ENCODE measurements around the gene GAPT.

Gene GAPT

DNA sequence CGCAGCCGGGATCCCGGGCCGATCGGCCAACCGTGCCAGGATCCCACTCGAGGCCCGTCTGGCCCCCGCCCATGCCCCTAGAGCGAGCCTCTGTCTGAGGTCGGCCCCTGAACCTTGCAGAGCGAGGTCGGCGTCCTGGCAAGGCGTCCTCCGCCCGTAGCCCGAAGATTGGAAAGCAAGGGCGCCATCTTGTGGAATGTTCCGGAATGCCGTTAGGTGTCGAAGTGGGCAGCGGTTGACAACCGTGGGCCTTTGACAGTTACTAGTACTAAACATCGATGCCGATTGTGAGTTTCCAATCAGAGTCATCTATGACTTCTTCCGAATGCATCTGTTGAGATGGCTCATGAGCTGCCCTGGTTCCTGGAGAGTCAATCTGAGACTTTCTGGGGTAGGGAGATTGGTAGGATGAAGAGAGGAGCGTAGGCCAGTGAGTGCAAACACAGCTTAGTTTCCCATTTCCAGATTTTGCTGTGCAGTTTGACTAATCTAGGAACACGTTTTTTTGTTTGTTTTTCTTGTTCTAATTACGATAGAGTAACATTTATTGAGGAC lies 30.4 kb upstream of the GAPT start:
- no peak for TF ChIP-seq ZNF70 (CRISPR knock-in tag; IDR thresholded peaks at IDR 0.05)
- TF ChIP-seq PPARA (CRISPR knock-in tag; IDR thresholded peaks at IDR 0.05; ENCODE audit: borderline replicate concordance) = no peak
- TF ChIP-seq ZFP3 (CRISPR knock-in tag; IDR thresholded peaks at IDR 0.05) = 0 out of 2 replicates have a peak, but pooled peaks have one; percentile 25
- peak; percentile 77 for ATAC-seq

DNA sequence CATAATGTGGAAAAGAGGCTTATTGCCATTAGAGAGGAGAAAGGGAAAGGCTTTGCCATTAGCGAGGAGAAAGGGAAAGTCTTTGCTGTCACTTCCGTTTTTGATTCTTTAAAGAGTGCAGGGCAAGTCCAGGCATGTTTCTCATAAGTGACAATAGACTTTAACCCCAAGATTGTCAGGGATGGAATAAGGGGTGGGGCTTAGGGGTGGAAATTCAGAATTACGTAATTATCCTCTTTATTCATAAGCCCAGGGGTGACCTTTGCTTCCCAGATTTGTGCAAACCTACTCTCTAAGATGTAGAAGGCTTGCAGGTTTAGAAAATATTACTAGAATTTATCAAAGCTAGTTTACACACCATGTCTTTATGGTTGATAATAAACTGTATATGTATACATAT lies 29.1 kb upstream of the GAPT start:
- TF ChIP-seq ZFP30 (CRISPR knock-in tag; IDR thresholded peaks at IDR 0.05) (no peak), TOX (CRISPR knock-in tag; IDR thresholded peaks at IDR 0.05; ENCODE audit: borderline replicate concordance) (no peak), BACH2 (CRISPR knock-in tag; IDR thresholded peaks at IDR 0.05; ENCODE audit: borderline replicate concordance) (no peak), CSDC2 (CRISPR knock-in tag; IDR thresholded peaks at IDR 0.05) (0 out of 2 replicates have a peak, but pooled peaks have one; percentile 50), SNAI2 (CRISPR knock-in tag; IDR thresholded peaks at IDR 0.05) (no peak)
- TF ChIP-seq, protein P1, sequence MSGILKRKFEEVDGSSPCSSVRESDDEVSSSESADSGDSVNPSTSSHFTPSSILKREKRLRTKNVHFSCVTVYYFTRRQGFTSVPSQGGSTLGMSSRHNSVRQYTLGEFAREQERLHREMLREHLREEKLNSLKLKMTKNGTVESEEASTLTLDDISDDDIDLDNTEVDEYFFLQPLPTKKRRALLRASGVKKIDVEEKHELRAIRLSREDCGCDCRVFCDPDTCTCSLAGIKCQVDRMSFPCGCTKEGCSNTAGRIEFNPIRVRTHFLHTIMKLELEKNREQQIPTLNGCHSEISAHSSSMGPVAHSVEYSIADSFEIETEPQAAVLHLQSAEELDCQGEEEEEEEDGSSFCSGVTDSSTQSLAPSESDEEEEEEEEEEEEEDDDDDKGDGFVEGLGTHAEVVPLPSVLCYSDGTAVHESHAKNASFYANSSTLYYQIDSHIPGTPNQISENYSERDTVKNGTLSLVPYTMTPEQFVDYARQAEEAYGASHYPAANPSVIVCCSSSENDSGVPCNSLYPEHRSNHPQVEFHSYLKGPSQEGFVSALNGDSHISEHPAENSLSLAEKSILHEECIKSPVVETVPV (CRISPR knock-in tag; IDR thresholded peaks at IDR 0.05) = no peak
- ATAC-seq = no peak

DNA sequence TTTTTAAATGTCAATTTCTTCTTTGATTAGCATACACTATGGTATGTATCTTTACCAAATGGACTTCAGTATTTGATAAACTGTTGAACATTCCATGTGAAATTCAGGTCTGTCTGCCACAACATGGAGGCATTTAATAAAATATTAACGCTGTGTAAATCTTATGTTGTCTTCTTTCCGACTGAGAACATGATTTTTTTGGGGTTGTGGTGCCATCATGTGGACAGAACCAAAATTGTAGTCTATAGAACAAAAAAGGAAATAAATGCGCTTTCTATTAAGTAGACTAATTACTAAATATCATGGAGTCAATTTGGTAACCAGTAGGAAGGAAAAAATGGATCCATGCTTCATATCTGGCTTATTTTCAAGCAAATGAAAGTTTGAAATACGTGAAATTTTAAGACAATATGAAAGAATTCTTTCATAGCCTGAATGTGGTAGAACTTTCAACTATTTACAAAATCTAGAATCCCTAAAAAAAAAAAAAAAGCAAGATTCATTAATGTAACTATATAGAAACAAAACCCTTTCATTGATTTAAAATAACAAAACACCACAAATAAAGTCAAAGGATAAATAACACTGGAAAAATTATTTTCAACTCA lies 28.5 kb upstream of the GAPT start:
- TF ChIP-seq ZNF8 (CRISPR knock-in tag; IDR thresholded peaks at IDR 0.05) (no peak), OSR1 (CRISPR knock-in tag; IDR thresholded peaks at IDR 0.05) (no peak), SNAI2 (CRISPR knock-in tag; IDR thresholded peaks at IDR 0.05) (no peak), ESRRG (CRISPR knock-in tag; IDR thresholded peaks at IDR 0.05) (no peak), CSDC2 (CRISPR knock-in tag; IDR thresholded peaks at IDR 0.05) (no peak), GLIS3 (CRISPR knock-in tag; IDR thresholded peaks at IDR 0.05) (no peak), BACH2 (CRISPR knock-in tag; IDR thresholded peaks at IDR 0.05; ENCODE audit: borderline replicate concordance) (no peak), TOX (CRISPR knock-in tag; IDR thresholded peaks at IDR 0.05; ENCODE audit: borderline replicate concordance) (no peak), ZNF70 (CRISPR knock-in tag; IDR thresholded peaks at IDR 0.05) (no peak)
- TF ChIP-seq, protein P2, sequence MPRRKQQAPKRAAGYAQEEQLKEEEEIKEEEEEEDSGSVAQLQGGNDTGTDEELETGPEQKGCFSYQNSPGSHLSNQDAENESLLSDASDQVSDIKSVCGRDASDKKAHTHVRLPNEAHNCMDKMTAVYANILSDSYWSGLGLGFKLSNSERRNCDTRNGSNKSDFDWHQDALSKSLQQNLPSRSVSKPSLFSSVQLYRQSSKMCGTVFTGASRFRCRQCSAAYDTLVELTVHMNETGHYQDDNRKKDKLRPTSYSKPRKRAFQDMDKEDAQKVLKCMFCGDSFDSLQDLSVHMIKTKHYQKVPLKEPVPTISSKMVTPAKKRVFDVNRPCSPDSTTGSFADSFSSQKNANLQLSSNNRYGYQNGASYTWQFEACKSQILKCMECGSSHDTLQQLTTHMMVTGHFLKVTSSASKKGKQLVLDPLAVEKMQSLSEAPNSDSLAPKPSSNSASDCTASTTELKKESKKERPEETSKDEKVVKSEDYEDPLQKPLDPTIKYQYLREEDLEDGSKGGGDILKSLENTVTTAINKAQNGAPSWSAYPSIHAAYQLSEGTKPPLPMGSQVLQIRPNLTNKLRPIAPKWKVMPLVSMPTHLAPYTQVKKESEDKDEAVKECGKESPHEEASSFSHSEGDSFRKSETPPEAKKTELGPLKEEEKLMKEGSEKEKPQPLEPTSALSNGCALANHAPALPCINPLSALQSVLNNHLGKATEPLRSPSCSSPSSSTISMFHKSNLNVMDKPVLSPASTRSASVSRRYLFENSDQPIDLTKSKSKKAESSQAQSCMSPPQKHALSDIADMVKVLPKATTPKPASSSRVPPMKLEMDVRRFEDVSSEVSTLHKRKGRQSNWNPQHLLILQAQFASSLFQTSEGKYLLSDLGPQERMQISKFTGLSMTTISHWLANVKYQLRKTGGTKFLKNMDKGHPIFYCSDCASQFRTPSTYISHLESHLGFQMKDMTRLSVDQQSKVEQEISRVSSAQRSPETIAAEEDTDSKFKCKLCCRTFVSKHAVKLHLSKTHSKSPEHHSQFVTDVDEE (CRISPR knock-in tag; IDR thresholded peaks at IDR 0.05) = no peak
- TF ChIP-seq, protein P3, sequence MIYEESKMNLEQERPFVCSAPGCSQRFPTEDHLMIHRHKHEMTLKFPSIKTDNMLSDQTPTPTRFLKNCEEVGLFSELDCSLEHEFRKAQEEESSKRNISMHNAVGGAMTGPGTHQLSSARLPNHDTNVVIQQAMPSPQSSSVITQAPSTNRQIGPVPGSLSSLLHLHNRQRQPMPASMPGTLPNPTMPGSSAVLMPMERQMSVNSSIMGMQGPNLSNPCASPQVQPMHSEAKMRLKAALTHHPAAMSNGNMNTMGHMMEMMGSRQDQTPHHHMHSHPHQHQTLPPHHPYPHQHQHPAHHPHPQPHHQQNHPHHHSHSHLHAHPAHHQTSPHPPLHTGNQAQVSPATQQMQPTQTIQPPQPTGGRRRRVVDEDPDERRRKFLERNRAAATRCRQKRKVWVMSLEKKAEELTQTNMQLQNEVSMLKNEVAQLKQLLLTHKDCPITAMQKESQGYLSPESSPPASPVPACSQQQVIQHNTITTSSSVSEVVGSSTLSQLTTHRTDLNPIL (CRISPR knock-in tag; IDR thresholded peaks at IDR 0.05; ENCODE audit: low read depth) = no peak
- no peak for ATAC-seq

DNA sequence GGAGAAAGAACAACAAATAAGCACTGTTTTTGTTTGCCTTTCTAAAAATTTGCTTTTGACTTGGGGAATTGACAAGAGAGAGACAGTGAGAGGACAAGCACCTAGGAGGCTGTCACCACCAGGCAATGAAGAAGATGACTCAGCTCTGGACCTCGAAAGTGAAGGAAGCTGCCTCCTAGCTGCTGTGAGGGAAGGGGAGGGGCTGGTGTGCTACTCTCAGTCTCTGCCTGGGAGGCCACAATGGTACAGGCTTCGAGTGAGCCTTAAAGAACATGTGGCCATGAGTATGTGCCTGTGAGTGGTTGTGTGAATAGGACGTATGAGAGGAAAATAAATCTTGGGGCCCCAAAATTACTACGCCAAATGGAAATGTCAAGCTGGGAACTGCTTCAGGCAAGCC lies 24.3 kb upstream of the GAPT start:
- TF ChIP-seq ARNTL (CRISPR knock-in tag; IDR thresholded peaks at IDR 0.05; ENCODE audit: borderline replicate concordance, low read depth) (no peak), BACH2 (CRISPR knock-in tag; IDR thresholded peaks at IDR 0.05; ENCODE audit: borderline replicate concordance) (no peak), ZFP30 (CRISPR knock-in tag; IDR thresholded peaks at IDR 0.05) (no peak)
- ATAC-seq = peak; percentile 95

DNA sequence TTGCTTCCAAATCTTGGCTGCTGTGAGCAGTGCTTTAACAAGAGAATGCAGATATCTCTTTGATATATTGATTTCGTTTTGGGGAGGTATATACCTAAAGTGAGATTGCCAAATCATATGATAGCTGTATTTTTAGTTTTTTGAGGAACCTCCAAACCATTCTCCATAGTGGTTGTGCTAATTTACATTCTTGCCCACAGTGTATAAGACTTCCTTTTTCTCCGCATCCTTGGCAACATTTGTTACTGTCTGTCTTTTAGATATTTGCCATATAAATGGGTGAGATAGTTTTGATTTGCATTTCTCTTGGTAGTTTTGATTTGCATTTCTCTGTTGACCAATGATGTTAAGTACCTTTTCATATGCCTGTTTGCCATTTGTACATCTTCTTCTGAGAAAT lies 21.3 kb upstream of the GAPT start:
- no peak for TF ChIP-seq ISL1 (CRISPR knock-in tag; IDR thresholded peaks at IDR 0.05)
- TF ChIP-seq, protein P4, sequence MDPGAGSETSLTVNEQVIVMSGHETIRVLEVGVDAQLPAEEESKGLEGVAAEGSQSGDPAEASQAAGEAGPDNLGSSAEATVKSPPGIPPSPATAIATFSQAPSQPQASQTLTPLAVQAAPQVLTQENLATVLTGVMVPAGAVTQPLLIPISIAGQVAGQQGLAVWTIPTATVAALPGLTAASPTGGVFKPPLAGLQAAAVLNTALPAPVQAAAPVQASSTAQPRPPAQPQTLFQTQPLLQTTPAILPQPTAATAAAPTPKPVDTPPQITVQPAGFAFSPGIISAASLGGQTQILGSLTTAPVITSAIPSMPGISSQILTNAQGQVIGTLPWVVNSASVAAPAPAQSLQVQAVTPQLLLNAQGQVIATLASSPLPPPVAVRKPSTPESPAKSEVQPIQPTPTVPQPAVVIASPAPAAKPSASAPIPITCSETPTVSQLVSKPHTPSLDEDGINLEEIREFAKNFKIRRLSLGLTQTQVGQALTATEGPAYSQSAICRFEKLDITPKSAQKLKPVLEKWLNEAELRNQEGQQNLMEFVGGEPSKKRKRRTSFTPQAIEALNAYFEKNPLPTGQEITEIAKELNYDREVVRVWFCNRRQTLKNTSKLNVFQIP (CRISPR knock-in tag; IDR thresholded peaks at IDR 0.05; ENCODE audit: borderline replicate concordance, low read depth) = no peak
- no peak for TF ChIP-seq ZNF8 (CRISPR knock-in tag; IDR thresholded peaks at IDR 0.05)
- no peak for TF ChIP-seq ZNF70 (CRISPR knock-in tag; IDR thresholded peaks at IDR 0.05)
- TF ChIP-seq TCF4 (CRISPR knock-in tag; IDR thresholded peaks at IDR 0.05; ENCODE audit: borderline replicate concordance) = no peak
- TF ChIP-seq, protein P1 (CRISPR knock-in tag; IDR thresholded peaks at IDR 0.05) = no peak
- no peak for ATAC-seq
